Tracheal epithelial cell (primary cell): ENCODE measurements around the gene SLC27A4. TPM values are rescaled to one million over a fixed set of nuclear protein-coding genes. Genes with fewer than 3 reads are reported as not detected.

Experiments
- total RNA-seq: library from RNA; depleted of rRNA; stranded (reverse); fragments of >200 nt; gene quantifications from 2 replicates; pipeline ENCODE4 v1.2.1, GENCODE V29; 2014

The SLC27A4 gene
- total RNA-seq, result 18.1 and 33.0 TPM in 2 replicates

DNA sequence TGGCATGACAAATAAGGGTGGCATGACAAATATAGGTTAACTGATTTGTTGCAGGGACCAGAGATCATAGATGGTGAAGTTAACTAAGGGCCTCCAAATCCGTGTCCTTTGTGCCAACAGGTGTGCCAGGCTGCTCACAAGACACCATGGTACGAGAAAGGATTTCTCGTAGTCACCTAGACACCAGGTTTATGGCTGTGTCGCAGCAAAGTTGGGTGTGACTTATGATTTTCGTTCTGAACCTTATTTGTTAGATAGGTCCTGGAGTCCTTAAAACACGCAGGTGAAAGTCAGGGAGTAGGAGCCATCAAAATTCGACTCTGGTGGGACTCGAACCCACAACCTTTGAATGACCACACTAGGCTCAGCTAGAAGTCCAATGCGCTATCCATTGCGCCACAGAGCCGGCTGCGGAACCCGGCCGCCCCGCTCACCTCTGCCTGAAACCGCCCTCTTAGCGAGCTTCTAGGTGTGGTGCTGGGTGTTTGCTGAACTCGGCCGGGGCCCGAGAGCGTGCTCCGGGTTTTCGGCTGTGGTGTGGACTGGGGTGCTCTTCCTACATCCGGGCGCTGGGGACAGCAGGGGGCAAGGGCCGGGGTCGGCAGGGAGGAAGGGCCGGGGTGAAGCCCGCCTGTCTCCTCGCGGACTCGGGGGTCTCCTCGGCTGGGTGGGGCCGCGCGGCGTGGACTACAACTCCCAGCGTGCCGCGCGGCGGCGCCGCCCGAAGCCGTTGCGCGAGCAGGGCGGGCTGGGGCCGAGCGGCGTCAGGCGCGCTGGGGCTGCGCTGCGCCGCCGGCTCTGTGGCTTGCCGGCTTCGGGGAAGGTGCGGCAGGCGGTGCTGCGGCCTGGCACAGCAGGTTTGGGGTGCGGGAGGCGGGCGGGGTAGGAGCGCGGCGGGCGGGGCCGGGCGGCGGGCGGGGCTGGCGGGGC lies at the start of gene SLC27A4:
Gene SLC27A4, plus strand, starts transcription at position 767 of the 930 bp plus-strand sequence. CDS start 2,606 bp downstream, outside the sequence.

DNA sequence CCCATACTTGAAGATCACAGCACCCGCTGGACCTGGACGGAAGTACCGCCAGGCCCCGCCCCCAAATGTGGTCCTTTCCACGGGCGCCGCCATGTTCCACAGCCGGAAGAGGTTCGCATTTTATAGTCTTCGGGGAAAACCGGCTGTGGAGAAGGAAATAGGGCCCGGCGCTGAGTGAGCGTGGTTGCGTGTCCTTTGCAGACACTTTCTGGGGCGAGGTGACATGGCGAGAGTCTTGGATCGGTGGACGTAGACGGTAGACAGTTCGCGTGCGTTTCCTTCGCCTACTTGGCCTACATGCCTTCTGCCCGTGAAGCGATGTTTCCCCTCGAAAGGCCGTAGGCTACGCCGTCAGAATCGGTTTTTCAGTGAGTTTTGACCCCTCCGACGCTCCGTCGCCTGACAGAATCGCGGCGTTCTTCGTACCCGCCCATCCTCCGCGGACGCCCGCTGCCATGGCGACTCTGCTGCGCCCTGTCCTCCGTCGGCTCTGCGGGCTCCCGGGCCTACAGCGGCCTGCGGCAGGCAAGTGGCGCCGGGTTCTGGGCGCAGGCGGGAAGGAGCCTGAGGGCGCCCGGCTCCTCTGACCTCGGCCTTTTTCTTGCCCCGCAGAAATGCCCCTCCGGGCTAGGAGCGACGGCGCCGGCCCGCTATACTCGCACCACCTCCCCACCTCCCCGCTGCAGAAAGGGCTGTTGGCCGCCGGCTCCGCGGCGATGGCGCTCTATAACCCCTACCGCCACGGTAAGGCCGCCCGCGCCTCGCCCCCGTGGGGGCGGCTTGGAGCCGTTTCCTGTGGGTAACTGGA lies 17.7 kb upstream of the SLC27A4 start, which contains the start of the genes COQ4 and TRUB2:
Gene COQ4, plus strand, starts transcription at position 436 of the 808 bp plus-strand sequence. Its CDS starts 20 bp downstream, at position 456.
Gene TRUB2, minus strand, starts transcription at position 44 of the 808 bp plus-strand sequence. Its CDS starts 39 bp downstream, at position 5.

DNA sequence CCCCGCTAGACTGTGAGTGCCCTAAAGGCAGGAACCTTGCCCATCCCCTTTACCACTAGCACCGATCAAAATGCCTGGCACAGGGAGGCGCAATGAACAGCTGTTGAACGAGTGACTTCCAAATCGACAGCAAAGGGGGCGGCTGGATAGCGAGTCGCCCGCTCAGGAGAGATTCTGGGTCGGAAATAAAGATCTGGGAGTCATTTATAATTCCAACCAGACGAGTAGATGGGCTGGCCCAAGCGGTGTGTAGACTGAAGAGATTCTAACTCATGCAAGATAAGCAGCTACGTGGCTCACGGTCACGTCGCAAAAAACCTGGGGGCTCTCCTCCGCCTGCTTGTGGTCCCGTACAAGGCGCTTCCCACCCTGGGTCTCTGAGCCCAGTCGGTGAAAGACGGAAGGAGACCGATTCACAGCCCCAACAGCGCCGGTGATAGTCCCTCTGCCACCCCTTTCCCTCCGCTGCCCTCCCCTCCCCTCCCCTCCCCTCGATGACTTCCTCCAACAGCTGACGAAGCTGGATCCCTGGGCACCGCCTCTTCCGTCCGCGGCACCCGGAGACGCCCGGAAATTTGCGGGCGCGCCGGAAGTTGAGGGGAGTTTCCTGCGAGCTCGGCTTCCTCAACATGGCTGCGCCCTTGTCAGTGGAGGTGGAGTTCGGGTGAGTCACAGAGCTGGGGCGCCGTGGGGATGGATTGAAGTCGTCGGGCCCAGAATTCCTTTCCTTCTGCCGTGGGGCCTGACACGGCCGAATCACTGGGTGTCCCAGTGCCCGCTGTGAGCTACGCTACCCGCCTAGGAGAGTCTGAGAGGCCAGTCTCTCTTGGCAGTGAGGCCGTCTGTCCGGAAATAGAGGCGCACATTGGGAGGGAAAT lies 30.7 kb downstream of the SLC27A4 start, which contains the start of gene URM1:
Gene URM1, plus strand, starts transcription at position 623 of the 878 bp plus-strand sequence. Its CDS starts 7 bp downstream, at position 630.

Other genes starting within 250 kb of the SLC27A4 start
- 65.2 and 112 TPM in 2 replicates for gene PTGES2, start 212.8 kb upstream of the SLC27A4 start, total RNA-seq
- gene LCN2, start 191.1 kb upstream of the SLC27A4 start, total RNA-seq, result 20.5 and 154 TPM in 2 replicates
- gene BBLN, start 180.3 kb upstream of the SLC27A4 start, total RNA-seq, result 65.9 and 79.5 TPM in 2 replicates
- 16.9 and 25.6 TPM in 2 replicates for gene CIZ1, start 149.0 kb upstream of the SLC27A4 start, total RNA-seq
- gene DNM1, start 137.1 kb upstream of the SLC27A4 start, total RNA-seq, result 2.8 and 6.5 TPM in 2 replicates
- gene GOLGA2, start 64.5 kb upstream of the SLC27A4 start, total RNA-seq, result 41.2 and 42.4 TPM in 2 replicates
- 18.8 and 22.8 TPM in 2 replicates for gene SWI5, start 64.3 kb upstream of the SLC27A4 start, total RNA-seq
- 14.9 and 21.5 TPM in 2 replicates for gene TRUB2, start 18.1 kb upstream of the SLC27A4 start, total RNA-seq
- 31.1 and 31.6 TPM in 2 replicates for gene COQ4, start 17.7 kb upstream of the SLC27A4 start, total RNA-seq
- gene URM1, start 30.8 kb downstream of the SLC27A4 start, total RNA-seq, result 30.5 and 31.3 TPM in 2 replicates
- gene CERCAM, start 80.3 kb downstream of the SLC27A4 start, total RNA-seq, result 19.2 and 68.2 TPM in 2 replicates
- gene ODF2, start 115.5 kb downstream of the SLC27A4 start, total RNA-seq, result 11.9 and 23.9 TPM in 2 replicates
- gene GLE1, start 164.2 kb downstream of the SLC27A4 start, total RNA-seq, result 23.6 and 29.6 TPM in 2 replicates
- 137 and 229 TPM in 2 replicates for gene SPTAN1, start 212.1 kb downstream of the SLC27A4 start, total RNA-seq